ENCODE results near the gene CXCL17.

- TF ChIP-seq CTCF (IDR thresholded peaks at IDR 0.05; ENCODE audit: poor library complexity) (no peak), EZH2phosphoT487 (IDR thresholded peaks at IDR 0.05; ENCODE audit: low read depth, severe bottlenecking, unreplicated experiment) (no peak), EZH2 (IDR thresholded peaks at IDR 0.05; ENCODE audit: borderline replicate concordance) (no peak)
Observed at GRCh38 chr19:42468273-42468796, 25.6 kb upstream of the CXCL17 start.
